GM19324 (cell line): ENCODE results near the gene CDH24.

Experiments
- ATAC-seq: cut with Tn5 transposase; IDR thresholded peaks from one replicate; pipeline ENCODE4 v1.9.1; 2021; ENCODE audit warnings: mild to moderate bottlenecking, moderate library complexity; ENCODE audit not compliant: unreplicated experiment, low FRiP score

The CDH24 gene

DNA sequence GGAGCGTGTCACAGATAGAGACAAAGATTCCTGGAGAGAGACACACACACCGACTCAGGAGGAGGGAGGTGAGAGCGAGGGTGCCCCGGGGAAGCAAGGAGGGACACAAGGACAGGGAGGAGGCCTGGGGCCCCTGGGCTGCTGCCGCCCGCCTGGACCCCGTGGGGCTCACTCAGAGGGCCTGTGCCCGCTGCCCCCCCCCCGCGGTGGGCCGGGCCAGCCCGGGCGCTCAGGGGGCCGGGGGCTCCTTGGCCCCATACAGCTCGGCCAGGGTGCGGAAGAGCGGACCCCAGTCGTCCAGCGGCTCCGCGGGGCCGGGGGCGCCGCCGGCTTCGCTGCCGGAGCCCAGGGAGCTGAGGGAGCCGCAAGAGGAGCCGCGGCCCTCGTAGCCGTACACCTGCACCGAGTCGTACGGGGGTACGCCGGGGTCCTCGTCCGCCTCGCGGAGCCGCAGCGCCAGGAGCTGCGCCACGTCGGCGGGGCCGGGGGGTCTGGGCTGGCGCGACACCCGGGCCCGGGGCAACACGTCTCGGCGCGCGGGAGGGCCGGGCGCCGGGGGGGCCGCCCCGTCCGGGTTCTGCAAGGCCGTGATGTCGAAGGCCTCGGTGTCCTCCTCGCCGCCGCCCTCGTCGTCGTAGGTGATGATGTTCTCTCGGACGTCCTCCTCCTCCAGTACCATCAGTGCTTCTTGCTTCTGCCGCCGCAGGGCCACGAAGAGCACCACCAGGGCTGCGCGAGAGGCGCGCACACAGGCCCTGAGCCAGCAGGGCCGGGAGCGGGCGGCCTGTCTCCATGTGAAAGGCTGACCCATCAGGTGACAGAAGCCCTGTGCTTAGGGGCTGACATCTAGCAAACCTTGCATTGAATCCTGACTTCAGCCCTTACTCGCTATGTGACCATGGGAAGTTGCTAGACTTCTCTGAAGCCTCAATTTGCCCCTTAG is 9.3 kb downstream of the CDH24 start:
- ATAC-seq: no peak

DNA sequence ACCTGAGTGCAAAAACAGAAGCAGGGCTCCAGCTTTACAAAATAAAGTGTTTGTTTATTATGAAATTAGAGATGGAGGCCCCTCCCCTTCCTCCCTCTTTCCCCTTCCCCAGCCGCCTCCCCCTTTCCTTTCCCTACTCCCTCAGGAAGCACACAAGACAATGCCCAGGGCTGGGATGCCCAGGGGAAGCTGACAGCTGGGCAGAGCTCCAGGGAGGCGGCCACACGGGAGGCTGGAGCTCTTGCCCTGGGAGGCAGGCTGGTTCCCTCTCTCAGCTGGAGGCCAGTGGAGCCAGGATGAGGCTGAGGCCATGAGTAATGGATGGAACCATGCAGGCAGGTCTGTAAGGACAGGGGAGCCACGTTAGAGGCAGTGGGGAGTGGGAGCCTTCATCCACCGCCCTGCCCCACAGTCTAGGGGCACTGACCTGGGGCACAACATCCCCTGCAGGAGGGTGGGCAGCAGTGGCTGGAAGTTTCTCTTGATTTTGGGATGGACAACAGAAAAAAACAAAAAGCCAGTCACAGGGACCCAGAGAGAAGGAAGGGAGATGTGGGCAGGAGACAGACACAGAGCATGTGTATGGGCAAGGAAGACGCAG is 10.2 kb downstream of the CDH24 start:
- no peak for ATAC-seq

DNA sequence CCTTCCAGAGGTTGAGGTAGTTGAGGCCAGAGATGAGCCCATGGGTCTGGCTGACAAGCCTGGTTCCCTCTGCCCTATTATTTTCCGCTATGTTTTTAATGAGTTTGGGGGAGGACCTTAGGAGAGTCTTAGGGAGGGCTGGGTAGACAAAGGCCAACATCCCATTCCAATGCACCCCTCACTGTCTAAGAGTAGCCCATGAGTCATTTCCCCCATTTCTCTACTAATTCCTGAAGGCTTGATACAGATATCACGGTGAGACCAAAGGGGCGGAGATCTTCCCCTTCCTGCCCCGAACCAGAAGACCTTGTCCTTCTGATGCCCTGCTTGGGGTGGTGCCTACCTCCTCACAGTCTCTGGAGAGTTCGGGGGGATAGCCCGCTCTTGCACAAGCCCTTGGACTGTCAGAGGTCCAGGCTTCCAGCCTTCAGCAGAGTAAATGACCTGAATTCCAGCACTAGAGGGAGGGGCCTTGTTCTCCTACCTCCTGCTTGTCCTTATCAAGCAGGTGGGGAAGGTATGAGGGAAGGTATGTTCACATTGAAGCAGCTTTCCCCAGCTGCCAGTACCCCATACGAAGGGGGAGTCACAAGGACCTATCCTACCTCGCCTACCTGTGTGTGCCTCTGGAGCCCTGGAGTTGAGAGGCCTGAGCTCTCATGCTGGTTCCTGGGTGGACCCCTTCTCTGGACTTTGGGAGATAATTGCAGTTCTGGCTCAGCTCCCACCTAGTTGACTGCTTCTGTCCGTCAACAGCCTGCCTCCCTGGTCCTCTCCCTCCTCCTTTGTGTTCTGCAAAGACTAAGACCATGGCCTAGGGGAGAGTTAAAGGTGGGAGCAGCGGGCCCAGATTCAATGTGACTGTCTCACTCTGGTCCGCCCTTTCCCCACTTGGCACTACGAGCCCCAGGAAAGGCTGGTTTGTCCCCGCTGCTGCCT is 11.6 kb downstream of the CDH24 start:
- ATAC-seq: no peak

GRCh38 chr14:23044840-23045239 is 12.5 kb downstream of the CDH24 start:
- ATAC-seq: no peak

- no peak for ATAC-seq
These were observed 13.6 kb downstream of the CDH24 start for GRCh38 chr14:23043754-23044153.

- ATAC-seq: no peak
These were observed 14.2 kb downstream of the CDH24 start for GRCh38 chr14:23043145-23043544.

GRCh38 chr14:23042162-23042965 is 15.0 kb downstream of the CDH24 start, which contains the start of gene PSMB11:
Gene PSMB11 (plus strand): TSS chr14:23042212. CDS start chr14:23042226, 14 bp downstream.
- ATAC-seq: no peak

GRCh38 chr14:23041729-23042128 is 15.6 kb downstream of the CDH24 start:
- no peak for ATAC-seq

DNA sequence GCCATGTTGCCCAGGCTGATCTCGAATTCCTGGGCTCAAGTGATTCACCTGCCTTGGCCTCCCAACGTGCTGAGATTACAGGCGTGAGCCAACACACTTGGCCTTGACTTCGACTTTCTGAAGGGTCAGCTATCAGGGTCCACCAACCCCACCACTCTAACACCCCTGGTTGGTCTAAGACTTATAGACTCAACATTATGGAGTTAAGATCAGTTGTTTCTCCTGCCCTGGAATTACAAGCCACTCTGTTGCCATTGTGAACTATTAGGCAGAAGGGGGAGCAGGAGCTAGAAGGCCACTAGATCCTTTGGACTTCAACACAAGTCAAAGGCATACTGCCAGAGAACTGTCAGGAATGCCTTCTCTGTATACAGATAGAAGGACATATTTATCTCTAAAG is 17.2 kb downstream of the CDH24 start:
- no peak for ATAC-seq

DNA sequence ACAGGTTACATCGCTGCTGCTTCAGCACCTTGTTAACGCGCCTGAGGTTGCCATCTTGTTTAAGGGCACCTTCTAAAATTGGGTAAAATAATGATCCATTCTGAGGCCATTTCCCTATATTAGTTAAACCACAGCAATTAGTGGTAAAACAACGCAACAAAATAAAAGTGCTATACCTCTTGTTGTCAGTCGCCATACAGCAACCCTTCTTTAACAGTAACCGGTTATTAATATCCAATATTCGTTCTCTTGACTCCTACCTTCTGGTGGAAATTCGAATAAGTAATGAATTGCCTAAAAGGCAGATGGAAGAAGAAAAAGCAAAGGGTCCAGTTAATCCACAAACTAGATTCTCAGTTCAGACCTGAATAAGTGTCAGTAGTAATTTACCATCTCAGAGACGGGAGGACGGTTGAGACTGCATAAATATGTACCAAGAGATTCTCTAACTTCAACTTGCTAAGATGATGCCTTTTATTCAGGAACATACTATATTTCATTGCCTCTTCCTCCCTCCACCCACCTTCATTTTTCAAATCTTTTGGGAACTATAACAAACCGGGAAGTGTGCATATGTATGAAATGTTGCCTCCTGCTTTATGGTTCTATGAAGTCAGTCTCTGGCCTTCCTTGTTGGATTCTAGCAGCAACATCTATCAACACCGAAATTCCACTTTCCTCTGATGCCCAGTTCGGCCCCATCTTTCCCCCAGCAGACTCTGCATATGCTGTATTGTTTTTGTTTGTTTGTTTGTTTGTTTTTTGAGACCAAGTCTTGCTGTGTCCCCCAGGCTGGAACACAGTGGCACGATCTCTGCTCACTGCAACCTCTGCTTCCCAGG is 21.8 kb downstream of the CDH24 start:
- no peak for ATAC-seq

DNA sequence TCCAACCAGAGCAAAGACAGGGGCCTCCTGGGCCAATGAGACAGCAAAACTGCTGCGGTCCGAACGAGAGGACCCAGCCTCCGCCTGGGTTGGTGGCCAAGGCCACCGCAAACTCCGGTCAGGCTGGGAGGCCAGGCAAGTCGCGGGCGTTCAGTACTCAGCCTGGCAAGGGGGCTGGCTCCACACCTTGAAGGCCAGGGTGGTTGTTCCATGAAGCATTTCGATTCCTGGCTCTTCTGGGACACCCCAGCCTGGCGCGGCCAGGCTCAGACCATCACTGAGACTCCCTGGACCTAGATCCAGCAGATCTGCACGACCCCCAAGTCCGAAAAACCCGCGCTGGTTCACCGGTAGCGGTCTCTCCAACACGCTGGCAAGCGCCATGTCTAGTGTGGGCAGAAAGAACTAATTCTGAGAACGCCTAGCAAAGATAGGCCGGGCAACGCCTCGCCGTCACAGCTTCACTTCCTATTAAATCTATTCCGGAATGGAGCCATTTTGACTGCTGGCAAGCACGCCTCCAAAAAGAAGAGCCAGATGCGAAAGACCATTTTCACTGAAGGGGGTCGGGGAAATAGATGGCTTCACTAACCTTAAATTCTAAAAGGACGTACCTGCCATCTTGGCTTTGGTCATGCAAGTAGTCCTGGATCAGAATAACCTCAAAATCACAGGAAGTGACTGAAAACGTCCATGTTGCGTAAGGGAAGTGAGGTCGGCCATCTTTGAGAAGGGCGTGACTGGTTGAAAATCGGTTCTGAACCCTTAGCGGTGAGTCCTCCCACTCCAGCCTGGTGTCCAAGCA is 22.6 kb downstream of the CDH24 start, which contains the start of gene PSMB5:
PSMB5 (minus strand) TSS at position 403 of the 805 bp plus-strand sequence; CDS start at position 384, 19 bp downstream.
- peak; percentile 92 for ATAC-seq

DNA sequence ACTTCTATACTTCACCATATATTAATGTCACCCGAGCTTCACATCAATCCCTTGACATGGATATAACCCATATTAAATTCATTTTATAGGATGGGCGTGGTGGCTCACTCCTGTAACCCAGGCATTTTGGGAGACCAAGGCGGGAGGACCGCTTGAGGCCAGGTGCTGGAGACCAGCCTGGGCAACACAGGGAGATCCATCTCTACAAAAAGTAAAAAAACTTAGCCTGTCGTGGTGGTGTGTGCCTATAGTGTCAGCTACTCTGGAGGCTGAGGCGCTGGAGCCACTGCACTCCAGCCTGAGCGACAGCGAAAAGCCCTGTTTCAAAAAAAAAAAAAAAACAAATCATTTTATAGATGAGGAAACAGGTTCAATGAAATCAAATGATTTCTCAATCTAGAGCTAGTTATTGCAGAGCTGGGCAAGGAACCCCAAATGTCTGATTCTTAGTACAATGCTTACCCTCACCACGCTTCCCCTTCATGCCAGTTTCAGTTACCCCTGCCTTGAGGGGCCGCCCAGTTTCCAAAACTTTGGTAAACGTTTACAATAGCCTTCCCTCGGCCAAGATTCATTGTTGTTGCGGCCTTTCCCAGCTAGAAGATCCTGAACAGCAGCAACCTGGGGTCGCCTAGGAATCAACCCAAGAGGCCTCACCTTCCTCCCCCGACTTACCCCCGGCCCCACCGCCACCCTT is 23.4 kb downstream of the CDH24 start:
- peak; percentile 6 for ATAC-seq

- ATAC-seq: no peak
These were observed 24.0 kb downstream of the CDH24 start for GRCh38 chr14:23033251-23033727.

- no peak for ATAC-seq
These were observed 26.4 kb downstream of the CDH24 start for GRCh38 chr14:23030936-23031335.

GRCh38 chr14:23028799-23029198 is 28.5 kb downstream of the CDH24 start:
- no peak for ATAC-seq

- no peak for ATAC-seq
These were observed 32.0 kb downstream of the CDH24 start for GRCh38 chr14:23025151-23025814.

DNA sequence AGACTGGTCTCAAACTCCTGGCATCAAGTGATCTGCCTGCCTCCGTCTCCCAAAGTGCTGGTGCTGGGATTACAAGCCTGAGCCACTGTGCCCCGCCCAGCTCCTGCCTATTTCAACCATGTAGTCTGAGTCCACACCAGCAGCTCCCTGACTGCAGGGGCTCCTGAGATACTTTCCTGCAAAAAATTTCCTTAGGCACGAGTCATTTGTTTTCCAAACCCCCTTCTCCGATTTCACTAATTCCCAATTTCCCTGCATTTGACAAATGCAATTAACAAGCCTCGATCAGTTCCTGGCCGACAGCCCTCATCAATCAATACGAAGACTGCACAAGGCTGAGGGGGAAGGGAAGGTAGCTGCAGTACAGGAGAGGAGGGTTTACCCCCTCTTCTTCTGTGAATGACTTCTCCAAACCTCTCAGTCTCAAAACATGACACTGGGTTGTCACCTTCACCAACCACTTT is 32.7 kb downstream of the CDH24 start:
- no peak for ATAC-seq
